ENCODE data around the gene CSNK1G1. TPM values are rescaled to one million over a fixed set of nuclear protein-coding genes. Genes with fewer than 3 reads are reported as not detected.

The CSNK1G1 gene
- total RNA-seq, 2 donors from 2014 or later = 9.3 to 11.8 TPM

DNA sequence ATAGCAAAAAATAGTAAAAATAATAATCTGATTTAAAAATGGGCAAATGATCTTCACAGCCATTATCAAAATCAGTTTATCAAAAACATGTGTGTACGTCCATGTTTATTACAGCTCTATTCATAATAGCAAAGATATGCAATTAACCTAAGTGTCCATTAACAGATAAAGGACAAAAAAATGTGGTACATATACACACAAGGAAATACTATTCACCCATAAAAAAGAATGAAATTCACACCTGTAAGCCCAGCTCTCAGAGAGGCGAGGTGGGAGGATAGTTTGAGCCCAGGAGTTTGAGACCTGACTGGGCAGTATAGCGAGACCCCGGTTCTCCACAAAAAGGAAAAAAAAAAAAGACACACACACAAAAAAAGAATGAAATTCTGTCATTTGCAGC, 110.6 kb downstream of the CSNK1G1 start:
- H3K27ac ChIP-seq = no peak overlapping the region
- H3K4me1 ChIP-seq (ENCODE audit: control insufficient read depth in 1 of 2, low read depth in 2 of 2) = peaks cover 6 to 11% of the 10 kb centered on the region in 2 donors
- ATAC-seq (ENCODE audit: insufficient number of reproducible peaks, low FRiP score, low read depth) (no peak), DNase-seq (ENCODE audit: low spot score) (no peak)
- H3K36me3 ChIP-seq = no peaks in the 10 kb centered on the region
- no peaks in the 10 kb centered on the region for H3K27me3 ChIP-seq (replicated peaks; ENCODE audit: insufficient read depth)
- no peak overlapping the region for H3K4me3 ChIP-seq
- TF ChIP-seq, protein P1, sequence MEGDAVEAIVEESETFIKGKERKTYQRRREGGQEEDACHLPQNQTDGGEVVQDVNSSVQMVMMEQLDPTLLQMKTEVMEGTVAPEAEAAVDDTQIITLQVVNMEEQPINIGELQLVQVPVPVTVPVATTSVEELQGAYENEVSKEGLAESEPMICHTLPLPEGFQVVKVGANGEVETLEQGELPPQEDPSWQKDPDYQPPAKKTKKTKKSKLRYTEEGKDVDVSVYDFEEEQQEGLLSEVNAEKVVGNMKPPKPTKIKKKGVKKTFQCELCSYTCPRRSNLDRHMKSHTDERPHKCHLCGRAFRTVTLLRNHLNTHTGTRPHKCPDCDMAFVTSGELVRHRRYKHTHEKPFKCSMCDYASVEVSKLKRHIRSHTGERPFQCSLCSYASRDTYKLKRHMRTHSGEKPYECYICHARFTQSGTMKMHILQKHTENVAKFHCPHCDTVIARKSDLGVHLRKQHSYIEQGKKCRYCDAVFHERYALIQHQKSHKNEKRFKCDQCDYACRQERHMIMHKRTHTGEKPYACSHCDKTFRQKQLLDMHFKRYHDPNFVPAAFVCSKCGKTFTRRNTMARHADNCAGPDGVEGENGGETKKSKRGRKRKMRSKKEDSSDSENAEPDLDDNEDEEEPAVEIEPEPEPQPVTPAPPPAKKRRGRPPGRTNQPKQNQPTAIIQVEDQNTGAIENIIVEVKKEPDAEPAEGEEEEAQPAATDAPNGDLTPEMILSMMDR (IDR thresholded peaks at IDR 0.05) = no peak
- H3K9me3 ChIP-seq = no peaks in the 10 kb centered on the region

- no peak for DNase-seq (ENCODE audit: low spot score)
- H3K27me3 ChIP-seq (replicated peaks; ENCODE audit: insufficient read depth) = no peaks in the 10 kb centered on the region
- no peaks in the 10 kb centered on the region for H3K9me3 ChIP-seq
- no peaks in the 10 kb centered on the region for H3K36me3 ChIP-seq
- TF ChIP-seq, protein P1 (IDR thresholded peaks at IDR 0.05) = no peak
- H3K4me1 ChIP-seq (ENCODE audit: control insufficient read depth in 1 of 2, low read depth in 2 of 2) = no peaks in the 10 kb centered on the region
- H3K27ac ChIP-seq = no peak overlapping the region
- H3K4me3 ChIP-seq = no peak overlapping the region
- no peak for ATAC-seq (ENCODE audit: insufficient number of reproducible peaks, low FRiP score, low read depth)
These were observed 118.3 kb downstream of the CSNK1G1 start for GRCh38 chr15:64237677-64238076.

DNA sequence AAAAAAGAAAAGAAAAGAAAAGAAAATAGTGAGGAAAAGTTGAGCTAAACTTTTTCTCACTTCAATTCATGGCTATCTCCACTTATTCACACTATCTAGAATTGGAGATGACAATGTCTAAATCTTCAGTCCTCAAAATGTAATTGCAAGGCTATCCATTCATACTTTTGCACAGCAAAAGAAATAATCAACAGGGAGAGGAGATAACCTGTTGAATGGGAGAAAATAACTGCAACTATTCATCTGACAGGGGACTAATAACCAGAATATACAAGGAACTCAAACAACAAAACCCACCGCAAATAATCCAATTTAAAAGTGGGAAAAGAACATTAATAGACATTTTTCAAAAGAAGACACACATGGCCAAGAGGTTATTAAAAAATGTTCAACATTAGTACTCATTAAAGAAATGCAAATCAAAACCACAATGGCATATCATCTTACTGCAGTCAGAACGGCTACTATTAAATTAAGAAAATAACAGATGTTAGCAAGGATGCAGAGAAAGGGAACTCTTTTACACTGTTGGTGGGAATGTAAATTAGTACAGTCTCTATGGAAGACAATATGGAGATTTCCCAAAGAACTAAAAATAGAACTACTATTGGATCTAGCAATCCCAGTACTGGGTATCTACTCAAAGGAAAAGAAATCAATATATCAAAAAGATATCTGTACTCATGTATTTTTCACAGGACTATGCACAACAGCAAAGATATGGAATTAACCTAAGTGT, 119.6 kb downstream of the CSNK1G1 start:
- DNase-seq (ENCODE audit: low spot score) = no peak
- H3K27me3 ChIP-seq (replicated peaks; ENCODE audit: insufficient read depth) = no peaks in the 10 kb centered on the region
- no peaks in the 10 kb centered on the region for H3K9me3 ChIP-seq
- H3K4me3 ChIP-seq = no peak overlapping the region
- TF ChIP-seq, protein P1 (IDR thresholded peaks at IDR 0.05) = no peak
- H3K27ac ChIP-seq = no peak overlapping the region
- no peaks in the 10 kb centered on the region for H3K36me3 ChIP-seq
- no peaks in the 10 kb centered on the region for H3K4me1 ChIP-seq (ENCODE audit: control insufficient read depth in 1 of 2, low read depth in 2 of 2)
- no peak for ATAC-seq (ENCODE audit: insufficient number of reproducible peaks, low FRiP score, low read depth)

DNA sequence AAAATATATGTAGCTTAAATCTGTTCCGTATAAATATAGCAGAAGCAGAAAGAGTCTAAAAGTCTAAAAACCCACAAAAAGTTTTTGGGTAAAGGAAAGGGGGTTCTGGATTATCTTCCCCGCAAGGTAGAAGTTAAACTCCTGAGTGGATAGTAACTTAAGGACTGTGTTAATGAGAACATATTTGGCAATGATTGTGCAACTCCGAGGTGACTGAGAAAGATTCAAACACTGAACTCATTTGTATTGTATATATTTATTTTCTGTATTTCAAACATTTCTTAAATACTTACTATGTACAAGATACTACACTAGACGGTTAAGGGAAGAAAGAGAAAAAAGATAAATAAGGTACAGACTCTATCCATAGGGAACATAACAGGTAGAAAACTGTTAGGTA, 120.4 kb downstream of the CSNK1G1 start:
- no peaks in the 10 kb centered on the region for H3K36me3 ChIP-seq
- H3K27ac ChIP-seq = no peak overlapping the region
- ATAC-seq (ENCODE audit: insufficient number of reproducible peaks, low FRiP score, low read depth) (no peak), DNase-seq (ENCODE audit: low spot score) (no peak)
- no peaks in the 10 kb centered on the region for H3K27me3 ChIP-seq (replicated peaks; ENCODE audit: insufficient read depth)
- H3K9me3 ChIP-seq = no peaks in the 10 kb centered on the region
- no peak overlapping the region for H3K4me3 ChIP-seq
- TF ChIP-seq, protein P1 (IDR thresholded peaks at IDR 0.05) = no peak
- H3K4me1 ChIP-seq (ENCODE audit: control insufficient read depth in 1 of 2, low read depth in 2 of 2) = no peaks in the 10 kb centered on the region

GRCh38 chr15:64233299-64233698, 122.7 kb downstream of the CSNK1G1 start:
- TF ChIP-seq, protein P1 (IDR thresholded peaks at IDR 0.05) = no peak
- H3K27me3 ChIP-seq (replicated peaks; ENCODE audit: insufficient read depth) = no peaks in the 10 kb centered on the region
- ATAC-seq (ENCODE audit: insufficient number of reproducible peaks, low FRiP score, low read depth) = no peak

More at GRCh38 chr15:64233299-64233698, 122.7 kb downstream of the CSNK1G1 start:
- no peaks in the 10 kb centered on the region for H3K4me1 ChIP-seq (ENCODE audit: control insufficient read depth in 1 of 2, low read depth in 2 of 2)
- no peak for DNase-seq (ENCODE audit: low spot score)
- H3K9me3 ChIP-seq = no peaks in the 10 kb centered on the region
- no peaks in the 10 kb centered on the region for H3K36me3 ChIP-seq
- no peak overlapping the region for H3K27ac ChIP-seq
- H3K4me3 ChIP-seq = no peak overlapping the region

All from thoracic aorta (tissue), 2 donors.